ENCODE data around the gene YBX2. TPM values are rescaled to one million over a fixed set of nuclear protein-coding genes. Genes with fewer than 3 reads are reported as not detected.

Gene YBX2
- total and polyA plus RNA-seq, 5 donors = 1.4 to 5.3 (median 1.9) TPM

GRCh38 chr17:7261379-7262191 is 32.9 kb downstream of the YBX2 start:
- no peaks in the 10 kb centered on the region for H3K27me3 ChIP-seq (ENCODE audit: control insufficient read depth, insufficient read depth)
- ATAC-seq = peak; percentile 11 to 22
- 7% methylated on average over 71 of the region's 71 CpGs for WGBS

GRCh38 chr17:7260651-7261378 is 33.6 kb downstream of the YBX2 start:
- intact Hi-C loops (cut with DNase I) = no loop called here
- 8% methylated on average over 54 of the region's 54 CpGs for WGBS
- H3K4me1 ChIP-seq (ENCODE audit: control insufficient read depth, insufficient read depth, low read length) = no peaks in the 10 kb centered on the region
- ATAC-seq (peak; percentile 52 to 59), DNase-seq (peak; percentile 39 to 78 (median 73))
- H3K9me3 ChIP-seq (ENCODE audit: control insufficient read depth, low read length) = no peaks in the 10 kb centered on the region
- no peak overlapping the region for H3K27ac ChIP-seq (ENCODE audit: low read length)
- H3K27me3 ChIP-seq (ENCODE audit: control insufficient read depth, insufficient read depth) = no peaks in the 10 kb centered on the region
- H3K4me3 ChIP-seq (ENCODE audit: low read length) = peak overlapping the region; percentile 36

More at GRCh38 chr17:7261379-7262191, 32.9 kb downstream of the YBX2 start:
- Histone ChIP-seq H3K27ac (ENCODE audit: low read length) (no peak overlapping the region), H3K9me3 (ENCODE audit: control insufficient read depth, low read length) (no peaks in the 10 kb centered on the region), H3K4me1 (ENCODE audit: control insufficient read depth, insufficient read depth, low read length) (no peaks in the 10 kb centered on the region), H3K4me3 (ENCODE audit: low read length) (peak overlapping the region; percentile 36)
- peak in 2 of 3 donors; percentile 58 to 64 for DNase-seq
- intact Hi-C loops (cut with DNase I) = no loop called here

DNA sequence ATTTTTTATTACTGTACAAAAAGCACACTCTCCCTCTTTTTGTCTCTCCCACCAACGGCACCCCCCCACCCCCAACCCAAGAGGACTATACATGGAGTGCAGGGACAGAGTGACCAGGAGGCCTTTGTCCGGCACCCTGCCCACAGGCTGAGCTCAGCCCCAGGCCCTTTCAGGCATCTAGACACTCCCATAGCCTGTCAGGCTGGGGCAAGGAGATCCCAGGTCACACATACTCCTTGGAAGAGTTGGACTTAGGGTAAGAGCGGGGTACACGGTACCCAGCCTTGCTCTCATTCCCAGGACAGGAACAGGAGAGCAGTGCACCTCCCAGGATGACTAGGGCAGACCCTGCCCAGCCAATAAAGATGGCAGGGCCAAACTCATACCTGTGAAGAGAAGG is 34.3 kb downstream of the YBX2 start:
- DNase-seq (peak in 1 of 3 donors; percentile 7), ATAC-seq (peak in 1 of 2 donors; percentile 6)
- WGBS = 85% methylated on average over 4 of the region's 4 CpGs

DNA sequence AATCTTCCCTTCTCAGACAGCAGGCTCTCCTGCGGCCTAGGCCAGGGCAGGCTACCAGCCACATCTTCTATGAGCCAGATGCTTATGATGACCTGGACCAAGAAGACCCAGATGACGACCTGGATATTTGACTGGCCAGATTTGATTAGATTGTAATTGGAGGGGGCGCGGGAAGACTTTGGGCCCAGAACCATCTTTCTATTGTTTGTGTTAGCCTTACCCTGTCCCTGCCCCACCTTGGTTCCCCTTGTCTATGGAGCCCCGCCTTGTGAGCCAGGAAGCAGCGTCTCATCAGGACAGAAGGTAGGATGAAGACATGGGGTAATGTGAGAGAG is 34.9 kb downstream of the YBX2 start:
- no peak overlapping the region for H3K27ac ChIP-seq (ENCODE audit: low read length)
- no peaks in the 10 kb centered on the region for H3K4me1 ChIP-seq (ENCODE audit: control insufficient read depth, insufficient read depth, low read length)
- no peak overlapping the region for H3K4me3 ChIP-seq (ENCODE audit: low read length)
- no peak for ATAC-seq
- no peaks in the 10 kb centered on the region for H3K9me3 ChIP-seq (ENCODE audit: control insufficient read depth, low read length)
- WGBS = 93% methylated on average over 6 of the region's 6 CpGs
- DNase-seq = peak in 1 of 3 donors; percentile 3
- no peaks in the 10 kb centered on the region for H3K27me3 ChIP-seq (ENCODE audit: control insufficient read depth, insufficient read depth)
- intact Hi-C loops (cut with DNase I) = no loop called here

More for the DNA sequence above, 34.3 kb downstream of the YBX2 start:
- no peaks in the 10 kb centered on the region for H3K9me3 ChIP-seq (ENCODE audit: control insufficient read depth, low read length)
- intact Hi-C loops (cut with DNase I) = no loop called here
- no peaks in the 10 kb centered on the region for H3K27me3 ChIP-seq (ENCODE audit: control insufficient read depth, insufficient read depth)
- no peak overlapping the region for H3K4me3 ChIP-seq (ENCODE audit: low read length)
- no peaks in the 10 kb centered on the region for H3K4me1 ChIP-seq (ENCODE audit: control insufficient read depth, insufficient read depth, low read length)
- no peak overlapping the region for H3K27ac ChIP-seq (ENCODE audit: low read length)

GRCh38 chr17:7258731-7259554 is 35.5 kb downstream of the YBX2 start:
- WGBS = 80% methylated on average over 7 of the region's 7 CpGs
- Histone ChIP-seq H3K27me3 (ENCODE audit: control insufficient read depth, insufficient read depth) (no peaks in the 10 kb centered on the region), H3K27ac (ENCODE audit: low read length) (no peak overlapping the region), H3K4me1 (ENCODE audit: control insufficient read depth, insufficient read depth, low read length) (no peaks in the 10 kb centered on the region), H3K9me3 (ENCODE audit: control insufficient read depth, low read length) (no peaks in the 10 kb centered on the region), H3K4me3 (ENCODE audit: low read length) (no peak overlapping the region)
- DNase-seq = peak in 1 of 3 donors; percentile 35
- intact Hi-C loops (cut with DNase I) = no loop called here
- ATAC-seq = no peak

- no peak overlapping the region for H3K4me3 ChIP-seq (ENCODE audit: low read length)
- DNase-seq (no peak), ATAC-seq (no peak)
- H3K9me3 ChIP-seq (ENCODE audit: control insufficient read depth, low read length) = no peaks in the 10 kb centered on the region
- WGBS = 88% methylated on average over 8 of the region's 8 CpGs
- intact Hi-C loops (cut with DNase I) = no loop called here
- no peaks in the 10 kb centered on the region for H3K27me3 ChIP-seq (ENCODE audit: control insufficient read depth, insufficient read depth)
- H3K27ac ChIP-seq (ENCODE audit: low read length) = no peak overlapping the region
- H3K4me1 ChIP-seq (ENCODE audit: control insufficient read depth, insufficient read depth, low read length) = no peaks in the 10 kb centered on the region
These were observed 37.5 kb downstream of the YBX2 start for GRCh38 chr17:7256766-7257456.

DNA sequence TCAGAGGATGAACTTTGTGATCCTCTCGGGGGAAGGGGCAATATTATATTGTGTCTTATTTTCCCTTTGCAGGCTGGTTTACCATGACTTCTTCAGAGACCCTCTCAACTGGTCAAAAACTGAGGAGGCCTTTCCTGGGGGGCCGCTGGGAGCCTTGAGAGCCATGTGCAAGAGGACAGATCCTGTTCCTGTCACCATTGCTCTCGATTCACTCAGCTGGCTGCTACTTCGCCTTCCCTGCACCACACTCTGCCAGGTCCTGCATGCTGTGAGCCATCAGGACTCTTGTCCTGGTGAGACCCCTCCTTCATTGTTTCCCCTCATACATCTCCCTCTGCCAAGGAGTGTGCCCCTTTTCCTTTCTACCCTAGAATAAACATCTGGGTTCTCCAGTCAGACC is 39.9 kb downstream of the YBX2 start:
- no peak for ATAC-seq
- 95% methylated on average over 4 of the region's 4 CpGs for WGBS
- Histone ChIP-seq H3K9me3 (ENCODE audit: control insufficient read depth, low read length) (no peaks in the 10 kb centered on the region), H3K27ac (ENCODE audit: low read length) (no peak overlapping the region), H3K4me3 (ENCODE audit: low read length) (no peak overlapping the region), H3K27me3 (ENCODE audit: control insufficient read depth, insufficient read depth) (no peaks in the 10 kb centered on the region), H3K4me1 (ENCODE audit: control insufficient read depth, insufficient read depth, low read length) (peaks cover 6% of the 10 kb centered on the region)
- intact Hi-C loops (cut with DNase I) = no loop called here
- DNase-seq = no peak

DNA sequence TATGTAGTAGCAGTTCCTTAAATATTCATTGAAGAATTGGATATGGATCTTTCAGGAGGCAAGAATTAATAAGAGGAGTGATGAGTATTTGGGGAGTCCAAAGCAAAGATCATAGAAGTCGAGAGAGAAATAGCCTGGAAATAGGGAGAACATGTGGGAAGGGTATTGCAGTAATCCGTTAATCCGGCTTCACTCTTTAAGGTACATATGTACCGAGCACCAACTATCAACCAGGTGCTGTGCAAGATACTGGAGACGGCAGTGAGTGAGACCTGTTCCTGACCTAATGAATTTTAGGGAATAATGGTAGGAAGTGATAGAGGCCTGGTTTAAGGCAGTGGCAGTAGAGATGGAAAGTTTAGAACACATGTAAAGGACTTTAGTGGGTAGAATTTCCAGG is 41.4 kb downstream of the YBX2 start:
- 78% methylated on average over 5 of the region's 5 CpGs for WGBS
- intact Hi-C loops (cut with DNase I) = no loop called here
- peak overlapping the region; percentile 65 for H3K4me3 ChIP-seq (ENCODE audit: low read length)

DNA sequence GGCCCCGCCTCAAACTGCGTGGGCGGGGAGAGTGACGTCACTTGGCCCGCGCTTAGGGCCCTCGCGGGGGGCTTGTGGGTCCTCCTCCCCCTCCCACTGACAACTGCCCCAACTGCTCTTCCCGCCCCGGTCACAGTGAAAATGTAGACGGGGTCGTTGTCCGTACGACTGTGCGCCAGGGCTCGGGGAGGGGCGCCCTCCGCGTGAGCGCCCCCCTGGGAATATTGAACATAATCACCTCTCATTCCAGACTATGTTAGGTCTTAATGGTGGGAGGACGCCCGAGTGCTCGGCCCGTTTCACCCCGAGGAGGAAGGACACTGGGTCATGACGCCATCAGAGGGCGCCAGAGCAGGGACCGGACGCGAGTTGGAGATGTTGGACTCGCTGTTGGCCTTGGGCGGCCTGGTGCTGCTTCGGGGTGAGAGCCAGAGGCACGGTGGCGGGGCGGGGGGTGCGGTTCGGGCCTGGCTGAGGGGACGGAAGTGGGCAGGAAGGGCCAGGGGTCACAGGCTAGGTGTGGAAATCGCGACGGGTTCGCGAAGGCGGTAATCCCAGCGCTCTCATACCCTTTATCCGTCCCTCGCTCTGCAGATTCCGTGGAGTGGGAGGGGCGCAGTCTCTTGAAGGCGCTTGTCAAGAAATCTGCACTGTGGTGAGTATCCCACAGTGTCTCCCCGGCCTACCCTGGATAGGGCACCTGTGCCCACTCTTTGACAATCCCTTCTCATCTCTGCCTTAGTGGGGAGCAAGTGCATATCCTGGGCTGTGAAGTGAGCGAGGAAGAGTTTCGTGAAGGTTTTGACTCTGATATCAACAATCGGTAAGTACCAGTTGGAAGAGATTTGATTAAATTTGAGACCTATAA is 42.0 kb downstream of the YBX2 start, which contains the start of gene ELP5:
Gene ELP5 (plus strand): TSS at position 40 of the 868 bp plus-strand sequence. CDS start 336 bp downstream, at position 376.
- DNase-seq = peak; percentile 96 to 98 (median 98)
- no peaks in the 10 kb centered on the region for H3K27me3 ChIP-seq (ENCODE audit: control insufficient read depth, insufficient read depth)
- no peaks in the 10 kb centered on the region for H3K9me3 ChIP-seq (ENCODE audit: control insufficient read depth, low read length)
- under 1% methylated on average over 55 of the region's 55 CpGs for WGBS
- intact Hi-C loops (cut with DNase I) = no loop called here
- H3K4me1 ChIP-seq (ENCODE audit: control insufficient read depth, insufficient read depth, low read length) = peaks cover 13% of the 10 kb centered on the region
- H3K4me3 ChIP-seq (ENCODE audit: low read length) = peak within 1 kb of the TSS; percentile 97
- ATAC-seq = peak; percentile 82 to 84
- H3K27ac ChIP-seq (ENCODE audit: low read length) = peak within 1 kb of the TSS; percentile 99

More for the DNA sequence above, 41.4 kb downstream of the YBX2 start:
- Histone ChIP-seq H3K27ac (ENCODE audit: low read length) (no peak overlapping the region), H3K27me3 (ENCODE audit: control insufficient read depth, insufficient read depth) (no peaks in the 10 kb centered on the region), H3K4me1 (ENCODE audit: control insufficient read depth, insufficient read depth, low read length) (peaks cover 13% of the 10 kb centered on the region), H3K9me3 (ENCODE audit: control insufficient read depth, low read length) (no peaks in the 10 kb centered on the region)
- no peak for ATAC-seq
- no peak for DNase-seq

Data from right cardiac atrium (tissue), 5 donors.